AG04450 (cell line): ENCODE measurements around the gene PIP5KL1. TPM values are rescaled to one million over a fixed set of nuclear protein-coding genes. Genes with fewer than 3 reads are reported as not detected.
A peak's percentile ranks its signal among the peaks of the same experiment; 100 is the strongest.

Source experiments
- CTCF ChIA-PET: fragments of 300-600, 350-600 bp; formaldehyde crosslinking; extraction: SDS; loops from one replicate; lab custom pipeline; 2022; ENCODE audit warnings: antibody characterized with exemption, inconsistent platforms; lab: Charles Lee
- POLR2A ChIA-PET: fragments of 350-600 bp; formaldehyde crosslinking; extraction: SDS; loops from one replicate; lab custom pipeline; 2021; ENCODE audit warnings: antibody characterized with exemption, inconsistent platforms; lab: Yijun Ruan, JAX
- DNase-seq: peaks from one replicate; pipeline ENCODE4 v3.0.0-alpha.2; 2011; ENCODE audit warnings: low read depth, low spot score
- H3K27ac ChIP-seq: one replicate; pipeline ENCODE4 v1.5.1; 2012; ENCODE audit warnings: low read depth, low read length, control low read depth
- H3K27me3 ChIP-seq: one replicate; pipeline ENCODE4 v1.6.0; 2012; ENCODE audit warnings: low read length; ENCODE audit not compliant: control insufficient read depth, insufficient read depth
- H3K4me3 ChIP-seq: 2 replicates; pipeline ENCODE4 v1.5.1; 2011; ENCODE audit warnings: mild to moderate bottlenecking, low read depth, low read length, control low read depth
- H3K9me3 ChIP-seq: 2 replicates; pipeline ENCODE4 v1.5.1; 2012; ENCODE audit warnings: low read length; ENCODE audit not compliant: control insufficient read depth, insufficient read depth
- CTCF ChIP-seq: IDR thresholded peaks from 2 replicates; pipeline ENCODE4 v1.5.1; 2011; ENCODE audit warnings: low read depth, low read length, control low read depth, inconsistent platforms
- polyA plus RNA-seq: library from polyadenylated mRNA; depleted of rRNA; stranded (reverse); fragments of >200 nt; gene quantifications from 2 replicates; pipeline ENCODE4 v1.2.3, GENCODE V29; 2011

Gene PIP5KL1
- polyA plus RNA-seq, 1 experiment = 1.2 TPM

GRCh38 chr9:127892831-127893230 lies 37.7 kb downstream of the PIP5KL1 start:
- CTCF ChIA-PET = interaction anchor here (0.6 to 1.0 kb wide), 3 partner anchors 13 to 308 kb away, joined by 3 to 4 read pairs (median 4); no protein-coding TSS in a partner anchor
- Histone ChIP-seq H3K27ac (no peak overlapping the region), H3K27me3 (no peaks in the 10 kb centered on the region), H3K9me3 (peaks cover 29% of the 10 kb centered on the region), H3K4me3 (no peak overlapping the region)
- POLR2A ChIA-PET = no interaction called here
- DNase-seq = no peak
- no peak for TF ChIP-seq CTCF

- Histone ChIP-seq H3K9me3 (peaks cover 22% of the 10 kb centered on the region), H3K4me3 (no peak overlapping the region), H3K27ac (no peak overlapping the region), H3K27me3 (no peaks in the 10 kb centered on the region)
- no peak for TF ChIP-seq CTCF
- DNase-seq = no peak
- ChIA-PET CTCF (interaction anchor here (1.1 kb wide), 1 partner anchor 155 kb away, joined by 4 read pairs; the partner anchor contains the start of gene TOR2A), POLR2A (no interaction called here)
Measured at GRCh38 chr9:127890053-127890452, 40.5 kb downstream of the PIP5KL1 start.

GRCh38 chr9:127887792-127888191 lies 42.8 kb downstream of the PIP5KL1 start:
- ChIA-PET POLR2A (interaction anchor here (0.6 kb wide), 1 partner anchor 12 kb away, joined by 5 read pairs; no protein-coding TSS in a partner anchor), CTCF (no interaction called here)
- TF ChIP-seq CTCF = peak; percentile 33
- no peak for DNase-seq
- H3K27ac ChIP-seq = no peak overlapping the region
- peaks cover 2% of the 10 kb centered on the region for H3K9me3 ChIP-seq
- H3K4me3 ChIP-seq = no peak overlapping the region
- H3K27me3 ChIP-seq = no peaks in the 10 kb centered on the region

GRCh38 chr9:127886401-127886972 lies 44.1 kb downstream of the PIP5KL1 start:
- H3K27ac ChIP-seq = no peak overlapping the region
- TF ChIP-seq CTCF = no peak
- POLR2A ChIA-PET = interaction anchor here (0.7 kb wide), 1 partner anchor 115 kb away, joined by 4 read pairs; no protein-coding TSS in a partner anchor
- H3K9me3 ChIP-seq = no peaks in the 10 kb centered on the region; the same call in 1 of the 2 replicates
- H3K27me3 ChIP-seq = no peaks in the 10 kb centered on the region
- no peak for DNase-seq
- CTCF ChIA-PET = no interaction called here
- H3K4me3 ChIP-seq = no peak overlapping the region
